Activated T-helper 1 cell treated with anti-CD3 and anti-CD28 coated beads, Interleukin-12 subunit alpha, Interleukin-12 subunit beta, Interleukin-2, Interleukin-4 antibody, amounts not matched to agents 30 ng/mL and 10 ng/mL and 1 ng/mL, durations not matched to agents 14 hours and 24 hours and 36 hours (primary cell): Measurements from ENCODE around the gene OAF. TPM values are rescaled to one million over a fixed set of nuclear protein-coding genes. Genes with fewer than 3 reads are reported as not detected.
A peak's percentile ranks its signal among the peaks of the same experiment; 100 is the strongest.

Source experiments
- DNase-seq: peaks from one replicate; pipeline ENCODE4 v3.0.0; 2021; ENCODE audit warnings: low spot score
- H3K27ac Mint-ChIP-seq: one replicate; pipeline ENCODE4 v1.8.0; 2021; ENCODE audit warnings: mild to moderate bottlenecking, mixed read lengths
- H3K27me3 Mint-ChIP-seq: one replicate; pipeline ENCODE4 v1.8.0; 2022; ENCODE audit warnings: mild to moderate bottlenecking, moderate library complexity, mixed read lengths; ENCODE audit not compliant: insufficient read depth
- H3K36me3 Mint-ChIP-seq: one replicate; pipeline ENCODE4 v1.8.0; 2021; ENCODE audit warnings: low read depth, mixed read lengths
- H3K4me1 Mint-ChIP-seq: one replicate; pipeline ENCODE4 v1.8.0; 2021; ENCODE audit warnings: low read depth, mixed read lengths
- H3K4me3 Mint-ChIP-seq: one replicate; pipeline ENCODE4 v1.8.0; 2021; ENCODE audit warnings: mild to moderate bottlenecking, moderate library complexity, mixed read lengths
- H3K9me3 Mint-ChIP-seq: one replicate; pipeline ENCODE4 v1.8.0; 2021; ENCODE audit warnings: mixed read lengths
- intact Hi-C: fragments of 100-400 bp; cut with micrococcal nuclease; formaldehyde crosslinking; loops from one replicate; pipeline ENCODE4 v1.15.1; 2024
- total RNA-seq: library from RNA; stranded (reverse); gene quantifications from 2 replicates; pipeline ENCODE4 v1.2.3, GENCODE V29; 2022

OAF gene
- total RNA-seq, 1 donor from 2014 or later: 6.7 TPM

GRCh38 chr11:120235024-120235628, 24.3 kb downstream of the OAF start:
- H3K36me3 Mint-ChIP-seq: peaks cover 3% of the 10 kb centered on the region
- no peak overlapping the region for H3K27ac Mint-ChIP-seq
- H3K27me3 Mint-ChIP-seq: peaks cover 54% of the 10 kb centered on the region
- peak; percentile 49 for DNase-seq
- H3K4me1 Mint-ChIP-seq: peaks cover 19% of the 10 kb centered on the region
- H3K4me3 Mint-ChIP-seq: no peak overlapping the region
- intact Hi-C loops: loop anchor here (1.0 kb wide), 2 partner anchors 13 to 68 kb away; no protein-coding TSS in a partner anchor
- H3K9me3 Mint-ChIP-seq: no peaks in the 10 kb centered on the region

GRCh38 chr11:120236169-120237107, 25.6 kb downstream of the OAF start:
- peaks cover 66% of the 10 kb centered on the region for H3K27me3 Mint-ChIP-seq
- peaks cover 19% of the 10 kb centered on the region for H3K4me1 Mint-ChIP-seq
- no peak for DNase-seq
- no peak overlapping the region for H3K27ac Mint-ChIP-seq
- H3K4me3 Mint-ChIP-seq: no peak overlapping the region
- H3K36me3 Mint-ChIP-seq: peaks cover 3% of the 10 kb centered on the region
- no peaks in the 10 kb centered on the region for H3K9me3 Mint-ChIP-seq
- intact Hi-C loops: no loop called here

- Mint-ChIP-seq H3K27ac (no peak overlapping the region), H3K9me3 (no peaks in the 10 kb centered on the region)
Measured at GRCh38 chr11:120238968-120239620, 28.3 kb downstream of the OAF start.

GRCh38 chr11:120239713-120240640, 29.1 kb downstream of the OAF start, which contains the start of gene POU2F3:
Gene POU2F3, plus strand, starts transcription at chr11:120240140. Its CDS starts 204 bp downstream, at chr11:120240344.
- no peak for DNase-seq
- no peaks in the 10 kb centered on the region for H3K9me3 Mint-ChIP-seq
- no peak within 1 kb of the TSS for H3K4me3 Mint-ChIP-seq
- H3K27ac Mint-ChIP-seq: no peak within 1 kb of the TSS
- intact Hi-C loops: no loop called here
- peaks cover 70% of the 10 kb centered on the region for H3K27me3 Mint-ChIP-seq
- H3K36me3 Mint-ChIP-seq: peaks cover 3% of the 10 kb centered on the region
- peaks cover 42% of the 10 kb centered on the region for H3K4me1 Mint-ChIP-seq

More at GRCh38 chr11:120238968-120239620, 28.3 kb downstream of the OAF start:
- DNase-seq: no peak
- Mint-ChIP-seq H3K4me3 (no peak overlapping the region), H3K4me1 (peaks cover 34% of the 10 kb centered on the region), H3K27me3 (peaks cover 70% of the 10 kb centered on the region), H3K36me3 (peaks cover 3% of the 10 kb centered on the region)
- intact Hi-C loops: no loop called here

- Mint-ChIP-seq H3K27me3 (peaks cover 70% of the 10 kb centered on the region), H3K4me3 (no peak overlapping the region), H3K36me3 (peaks cover 3% of the 10 kb centered on the region), H3K9me3 (no peaks in the 10 kb centered on the region), H3K27ac (no peak overlapping the region), H3K4me1 (peaks cover 42% of the 10 kb centered on the region)
- no peak for DNase-seq
- intact Hi-C loops: no loop called here
Measured at GRCh38 chr11:120240866-120241265, 30.0 kb downstream of the OAF start.

- Mint-ChIP-seq H3K4me1 (peaks cover 42% of the 10 kb centered on the region), H3K4me3 (no peak overlapping the region), H3K9me3 (no peaks in the 10 kb centered on the region), H3K27ac (no peak overlapping the region), H3K36me3 (peaks cover 3% of the 10 kb centered on the region), H3K27me3 (peaks cover 72% of the 10 kb centered on the region)
- no peak for DNase-seq
- intact Hi-C loops: no loop called here
Measured at GRCh38 chr11:120241277-120241676, 30.4 kb downstream of the OAF start.

- Mint-ChIP-seq H3K4me3 (no peak overlapping the region), H3K4me1 (peaks cover 55% of the 10 kb centered on the region), H3K36me3 (peaks cover 3% of the 10 kb centered on the region), H3K27me3 (peaks cover 59% of the 10 kb centered on the region), H3K27ac (no peak overlapping the region), H3K9me3 (no peaks in the 10 kb centered on the region)
- intact Hi-C loops: no loop called here
- DNase-seq: no peak
Measured at GRCh38 chr11:120243221-120243620, 32.4 kb downstream of the OAF start.

GRCh38 chr11:120244476-120245365, 33.9 kb downstream of the OAF start:
- no peaks in the 10 kb centered on the region for H3K9me3 Mint-ChIP-seq
- intact Hi-C loops: no loop called here
- H3K27ac Mint-ChIP-seq: peak overlapping the region; percentile 53
- peak overlapping the region; percentile 17 for H3K4me3 Mint-ChIP-seq
- H3K36me3 Mint-ChIP-seq: peaks cover 2% of the 10 kb centered on the region
- H3K27me3 Mint-ChIP-seq: peaks cover 50% of the 10 kb centered on the region
- peak; percentile 14 for DNase-seq
- H3K4me1 Mint-ChIP-seq: peaks cover 70% of the 10 kb centered on the region

GRCh38 chr11:120245434-120245833, 34.6 kb downstream of the OAF start:
- DNase-seq: no peak
- Mint-ChIP-seq H3K27me3 (peaks cover 54% of the 10 kb centered on the region), H3K9me3 (peaks cover 3% of the 10 kb centered on the region), H3K36me3 (peaks cover 2% of the 10 kb centered on the region), H3K4me1 (peaks cover 77% of the 10 kb centered on the region), H3K4me3 (no peak overlapping the region), H3K27ac (no peak overlapping the region)
- intact Hi-C loops: no loop called here

- peak overlapping the region; percentile 84 for H3K27ac Mint-ChIP-seq
- intact Hi-C loops: loop anchor here (1.0 to 2.0 kb wide), 4 partner anchors 13 to 96 kb away; partner anchors contain the start of gene ARHGEF12
- DNase-seq: peak; percentile 25
- H3K9me3 Mint-ChIP-seq: peaks cover 3% of the 10 kb centered on the region
- peaks cover 65% of the 10 kb centered on the region for H3K4me1 Mint-ChIP-seq
- H3K4me3 Mint-ChIP-seq: peak overlapping the region; percentile 69
- peaks cover 48% of the 10 kb centered on the region for H3K27me3 Mint-ChIP-seq
- H3K36me3 Mint-ChIP-seq: peaks cover 2% of the 10 kb centered on the region
Measured at GRCh38 chr11:120248551-120249278, 37.9 kb downstream of the OAF start.
